Fibroblast of gingiva (primary cell): ENCODE results near the gene PDILT.
"Not testable (repeated sequence)": the region's sequence is repeated elsewhere in the genome, so short reads cannot be mapped to it uniquely, and the experiment has no call there.

Experiments used
- DNase-seq: peaks from one replicate; pipeline ENCODE4 v3.0.0-alpha.2; 2011; ENCODE audit warnings: low read depth

Gene PDILT, protein sequence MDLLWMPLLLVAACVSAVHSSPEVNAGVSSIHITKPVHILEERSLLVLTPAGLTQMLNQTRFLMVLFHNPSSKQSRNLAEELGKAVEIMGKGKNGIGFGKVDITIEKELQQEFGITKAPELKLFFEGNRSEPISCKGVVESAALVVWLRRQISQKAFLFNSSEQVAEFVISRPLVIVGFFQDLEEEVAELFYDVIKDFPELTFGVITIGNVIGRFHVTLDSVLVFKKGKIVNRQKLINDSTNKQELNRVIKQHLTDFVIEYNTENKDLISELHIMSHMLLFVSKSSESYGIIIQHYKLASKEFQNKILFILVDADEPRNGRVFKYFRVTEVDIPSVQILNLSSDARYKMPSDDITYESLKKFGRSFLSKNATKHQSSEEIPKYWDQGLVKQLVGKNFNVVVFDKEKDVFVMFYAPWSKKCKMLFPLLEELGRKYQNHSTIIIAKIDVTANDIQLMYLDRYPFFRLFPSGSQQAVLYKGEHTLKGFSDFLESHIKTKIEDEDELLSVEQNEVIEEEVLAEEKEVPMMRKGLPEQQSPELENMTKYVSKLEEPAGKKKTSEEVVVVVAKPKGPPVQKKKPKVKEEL

DNA sequence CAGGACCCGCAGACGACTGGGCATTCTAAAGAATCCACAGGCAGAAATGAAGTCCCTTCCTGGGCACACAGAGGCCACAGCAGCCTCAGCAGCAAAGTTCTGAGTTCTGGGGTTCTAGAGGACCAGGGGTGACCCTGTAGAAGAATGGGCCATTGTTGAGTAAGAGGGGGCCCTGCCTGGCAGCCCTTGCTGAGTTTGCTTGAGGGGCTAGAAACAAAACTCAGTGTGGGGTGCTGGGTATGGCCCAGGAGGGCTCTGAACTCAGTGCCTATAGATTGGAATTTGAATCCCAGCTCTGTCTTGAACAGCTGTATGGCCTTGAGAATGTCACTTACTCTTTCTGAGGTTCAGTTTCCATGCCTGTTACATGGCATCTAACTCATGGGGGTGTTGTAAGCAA lies at the start of gene PDILT:
TSS of gene PDILT (minus strand) at position 101 of the 400 bp plus-strand sequence. CDS start 5,437 bp downstream, outside the sequence.
- DNase-seq: no peak

DNA sequence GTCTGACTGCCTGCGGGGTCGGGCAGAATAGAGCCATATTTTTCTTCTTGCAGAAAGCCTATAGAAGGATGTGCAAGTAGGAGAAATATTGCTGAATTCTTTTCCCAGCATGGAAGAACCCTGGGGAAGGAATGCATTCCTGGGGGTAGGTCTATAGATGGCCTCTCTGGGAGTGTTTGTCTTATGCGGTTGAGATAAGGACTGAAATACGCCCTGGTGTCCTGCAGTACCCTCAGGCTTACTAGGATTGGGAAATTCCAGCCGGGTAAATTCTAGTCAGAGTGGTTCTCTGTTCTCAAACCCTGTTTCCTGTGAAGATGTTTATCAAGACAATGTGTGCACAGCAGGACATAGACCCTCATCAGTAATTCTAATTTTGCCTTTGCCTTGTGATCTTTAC lies 49.1 kb upstream of the PDILT start:
- DNase-seq: not testable (repeated sequence)

DNA sequence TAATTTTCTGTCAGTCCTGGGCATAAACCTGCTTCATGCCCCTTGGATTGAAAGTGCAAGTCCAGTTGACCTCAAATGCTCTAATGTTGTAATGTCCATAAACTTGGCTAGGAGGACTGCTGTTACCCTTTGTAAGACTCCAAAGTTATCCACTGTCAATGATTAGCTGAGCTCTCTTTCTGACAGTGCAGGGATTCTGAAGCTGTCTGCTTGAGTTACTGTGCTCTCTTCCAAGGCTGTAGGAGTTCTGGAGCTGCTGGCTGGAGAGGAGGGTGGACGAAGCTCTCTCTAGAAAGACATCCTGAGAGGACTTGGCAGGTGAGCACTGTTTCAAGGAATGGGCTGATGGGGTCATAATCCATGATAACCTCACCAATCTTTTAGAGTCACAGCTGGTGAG lies 46.8 kb upstream of the PDILT start, which contains the start of gene ACSM2A:
TSS of gene ACSM2A (plus strand) at position 158 of the 400 bp plus-strand sequence. CDS start 8,594 bp downstream, outside the sequence.
- not testable (repeated sequence) for DNase-seq

DNA sequence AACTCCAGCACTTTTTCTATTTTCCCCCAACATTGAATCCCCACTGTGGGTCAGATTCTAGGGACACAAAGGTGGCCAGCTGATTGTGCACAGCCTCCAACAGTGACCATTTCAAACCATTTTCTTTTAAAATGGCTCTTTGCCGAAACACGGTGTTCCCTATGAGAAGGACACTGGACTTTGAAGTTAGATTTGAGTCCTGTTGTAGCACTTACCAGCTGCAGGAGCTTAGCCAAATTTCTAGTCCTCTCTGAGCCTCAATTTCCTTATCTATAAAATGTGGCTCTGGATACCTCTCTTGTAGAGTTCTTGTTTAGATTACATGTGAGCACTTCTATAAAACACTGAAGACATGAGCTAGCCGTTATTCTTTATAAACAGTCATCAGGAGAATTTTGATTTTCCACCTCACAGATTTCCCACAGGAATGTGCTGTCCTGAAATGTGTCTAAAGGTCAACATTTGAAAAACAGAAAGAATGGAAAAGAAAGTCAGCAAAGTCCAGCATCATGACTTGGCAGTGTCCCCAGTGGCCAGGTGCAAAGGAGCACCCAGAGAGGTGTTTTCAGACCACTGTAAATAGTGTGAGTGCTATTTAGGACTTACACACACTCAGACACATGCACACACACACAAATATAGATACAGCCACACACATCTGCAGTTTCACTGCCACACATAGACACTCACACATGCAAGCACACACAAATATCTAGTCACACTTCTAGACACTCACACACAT lies 42.3 kb upstream of the PDILT start:
- DNase-seq: not testable (repeated sequence)

DNA sequence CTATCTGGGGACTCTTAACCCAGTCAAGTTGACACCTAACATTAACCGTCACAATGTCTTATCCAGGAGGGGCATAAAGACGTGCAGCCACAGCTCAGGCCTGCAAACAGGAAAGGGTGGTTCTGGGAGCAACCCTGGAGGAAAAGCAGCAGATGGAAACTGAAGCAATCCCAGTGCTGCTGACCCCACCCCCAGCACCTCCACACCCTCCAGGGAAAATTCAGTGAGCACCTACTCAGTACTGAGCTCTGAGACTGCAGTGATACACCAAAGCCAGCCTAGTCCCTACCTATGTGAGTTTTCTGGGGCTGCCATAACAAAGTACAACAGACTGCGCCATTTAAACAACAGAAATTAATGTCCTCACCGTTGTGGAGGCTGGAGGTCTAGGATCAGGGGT lies 37.3 kb upstream of the PDILT start:
- not testable (repeated sequence) for DNase-seq

DNA sequence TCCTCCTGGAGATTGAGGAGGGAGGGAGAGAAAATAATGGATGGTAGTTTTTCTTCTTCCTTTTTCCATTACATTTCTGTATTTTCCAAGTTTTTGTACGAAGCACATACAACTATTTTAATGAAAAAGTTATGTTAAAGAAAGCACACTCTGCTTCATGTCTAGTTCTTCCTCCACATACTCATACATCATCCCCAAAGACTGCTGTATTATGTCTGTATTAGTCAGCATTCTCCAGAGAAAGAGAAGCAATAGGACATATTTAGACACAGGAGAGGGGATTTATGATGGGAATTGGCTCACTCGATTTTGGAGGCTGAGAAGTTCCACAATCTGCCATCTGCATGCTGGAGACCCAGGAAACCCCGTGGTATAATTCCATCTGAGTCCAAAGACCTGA lies 36.7 kb upstream of the PDILT start:
- no peak for DNase-seq

DNA sequence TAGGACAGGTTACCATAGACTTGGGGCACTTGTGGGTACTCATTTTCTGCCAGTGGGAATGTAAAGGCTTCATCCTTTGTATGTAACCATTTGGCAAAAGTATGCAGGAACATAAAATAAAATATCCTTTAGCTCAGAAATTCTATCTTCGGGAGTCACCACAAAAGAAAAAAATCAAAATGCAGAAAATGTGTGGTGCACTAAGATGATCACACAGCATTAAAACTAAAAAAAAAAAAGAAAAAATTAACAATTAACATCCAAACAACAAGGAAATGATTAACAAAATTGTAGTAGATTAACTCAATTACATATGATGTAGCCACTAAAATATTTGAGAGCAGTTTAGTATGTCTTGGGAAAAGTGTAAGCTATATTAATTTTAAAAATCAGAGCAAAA lies 36.2 kb upstream of the PDILT start:
- not testable (repeated sequence) for DNase-seq

DNA sequence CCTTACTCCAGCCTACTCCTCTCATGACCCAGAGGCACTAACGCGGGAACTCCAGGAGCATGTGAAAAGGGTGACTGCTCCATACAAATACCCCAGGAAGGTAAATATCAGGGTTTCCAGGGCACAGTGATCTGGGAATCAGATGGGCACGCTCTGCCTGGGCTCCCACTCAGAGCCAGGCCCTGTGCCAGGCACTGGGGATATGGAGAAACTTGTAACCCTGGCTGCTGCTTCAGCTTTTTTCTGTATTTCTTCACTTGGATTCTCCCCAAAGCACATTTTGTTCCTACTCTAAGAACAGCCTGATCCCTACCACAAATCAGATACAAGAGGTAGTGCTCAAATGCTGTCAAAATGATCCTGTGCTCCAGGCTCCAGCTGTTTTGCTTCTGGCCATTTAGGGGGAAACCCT lies 35.3 kb upstream of the PDILT start:
- not testable (repeated sequence) for DNase-seq

DNA sequence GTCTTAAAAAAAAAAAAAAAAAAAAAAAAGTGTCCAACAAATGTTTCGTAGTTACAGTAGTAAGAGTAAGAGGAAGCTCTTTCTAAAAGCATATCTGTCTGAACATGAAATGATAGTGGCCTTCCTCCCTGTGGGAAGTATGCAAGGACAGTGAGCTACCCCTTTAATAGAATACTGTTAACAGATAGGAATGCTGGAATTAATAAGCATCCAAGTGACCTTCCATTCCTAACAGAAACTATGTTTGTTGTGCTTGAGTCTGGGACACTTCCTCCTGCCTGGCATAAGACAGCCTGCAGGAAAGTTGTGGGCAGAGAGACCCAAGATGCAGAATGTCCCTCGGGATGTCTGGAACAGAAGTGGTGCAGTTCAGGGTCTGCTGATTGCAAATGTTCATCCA lies 34.4 kb upstream of the PDILT start:
- DNase-seq: not testable (repeated sequence)

DNA sequence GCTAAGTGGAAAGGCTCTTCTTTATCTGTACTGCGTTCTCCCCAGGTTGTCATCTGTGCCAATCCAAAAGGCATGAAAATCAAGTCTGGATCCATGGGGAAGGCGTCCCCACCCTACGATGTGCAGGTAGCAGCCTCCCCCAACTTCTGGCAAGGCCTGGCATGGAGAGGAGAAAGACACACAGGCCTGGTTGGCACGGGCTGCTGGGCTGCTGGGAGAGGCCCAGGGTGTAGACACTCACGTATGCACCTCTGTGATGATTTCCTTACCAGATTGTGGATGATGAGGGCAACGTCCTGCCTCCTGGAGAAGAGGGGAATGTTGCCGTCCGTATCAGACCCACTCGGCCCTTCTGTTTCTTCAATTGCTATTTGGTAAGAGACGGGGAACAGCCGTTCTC lies 26.4 kb upstream of the PDILT start:
- no peak for DNase-seq

DNA sequence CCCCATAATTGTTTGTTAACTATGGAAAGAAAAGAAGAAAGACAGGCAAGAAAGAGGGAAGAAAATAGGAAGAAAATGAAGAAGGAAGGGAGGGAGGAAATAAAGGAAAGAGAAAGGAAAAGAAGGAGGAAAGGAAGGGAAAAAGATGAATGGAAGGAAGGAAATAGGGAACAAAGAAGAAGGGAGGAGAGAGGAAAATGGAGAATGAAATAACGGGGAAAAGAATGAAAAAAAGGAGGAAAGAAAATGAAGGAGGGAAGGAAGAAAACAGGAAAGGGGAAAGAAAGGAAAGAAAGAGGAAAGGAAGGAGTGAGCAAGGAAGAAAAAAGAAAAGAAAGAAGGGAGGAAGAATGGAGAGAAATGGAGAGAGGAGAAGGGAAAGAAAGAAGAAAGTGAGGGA lies 25.9 kb upstream of the PDILT start:
- not testable (repeated sequence) for DNase-seq

DNA sequence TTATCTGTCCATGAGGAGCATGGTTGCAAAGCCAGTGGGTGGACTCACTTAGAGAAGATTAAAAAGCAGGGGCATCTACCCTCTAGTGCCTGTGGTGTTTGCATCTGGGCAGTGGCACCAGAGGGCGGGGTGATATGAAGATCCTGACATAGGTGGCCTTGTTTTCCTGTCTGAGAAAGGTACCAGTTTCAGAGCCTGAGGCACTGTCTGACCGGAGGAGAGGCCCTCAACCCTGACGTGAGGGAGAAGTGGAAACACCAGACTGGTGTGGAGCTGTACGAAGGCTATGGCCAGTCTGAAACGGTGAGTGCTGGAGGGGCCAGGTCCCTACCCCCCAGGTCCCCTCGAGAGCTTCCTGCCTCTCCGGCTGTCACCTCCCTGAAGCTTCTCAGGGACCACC lies 25.0 kb upstream of the PDILT start:
- DNase-seq: not testable (repeated sequence)

DNA sequence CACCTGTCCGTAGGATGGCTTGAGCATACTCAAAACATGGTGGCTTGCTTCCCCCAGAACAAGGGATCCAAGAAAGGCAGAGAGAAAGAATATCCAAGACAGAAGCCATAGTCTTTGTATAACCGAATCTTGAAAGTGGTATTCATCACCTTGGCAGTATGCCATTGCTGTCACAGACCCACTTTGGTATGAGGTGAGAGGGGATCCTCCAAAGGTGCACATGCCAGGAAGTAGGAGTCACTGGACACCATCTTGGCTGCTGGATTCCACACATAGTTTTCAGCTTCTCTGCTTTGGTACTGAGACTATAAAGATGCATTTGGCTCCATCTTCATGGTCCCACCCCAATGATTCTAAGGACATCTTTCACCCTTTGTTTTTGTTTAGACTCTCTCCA lies 22.9 kb upstream of the PDILT start:
- not testable (repeated sequence) for DNase-seq

DNA sequence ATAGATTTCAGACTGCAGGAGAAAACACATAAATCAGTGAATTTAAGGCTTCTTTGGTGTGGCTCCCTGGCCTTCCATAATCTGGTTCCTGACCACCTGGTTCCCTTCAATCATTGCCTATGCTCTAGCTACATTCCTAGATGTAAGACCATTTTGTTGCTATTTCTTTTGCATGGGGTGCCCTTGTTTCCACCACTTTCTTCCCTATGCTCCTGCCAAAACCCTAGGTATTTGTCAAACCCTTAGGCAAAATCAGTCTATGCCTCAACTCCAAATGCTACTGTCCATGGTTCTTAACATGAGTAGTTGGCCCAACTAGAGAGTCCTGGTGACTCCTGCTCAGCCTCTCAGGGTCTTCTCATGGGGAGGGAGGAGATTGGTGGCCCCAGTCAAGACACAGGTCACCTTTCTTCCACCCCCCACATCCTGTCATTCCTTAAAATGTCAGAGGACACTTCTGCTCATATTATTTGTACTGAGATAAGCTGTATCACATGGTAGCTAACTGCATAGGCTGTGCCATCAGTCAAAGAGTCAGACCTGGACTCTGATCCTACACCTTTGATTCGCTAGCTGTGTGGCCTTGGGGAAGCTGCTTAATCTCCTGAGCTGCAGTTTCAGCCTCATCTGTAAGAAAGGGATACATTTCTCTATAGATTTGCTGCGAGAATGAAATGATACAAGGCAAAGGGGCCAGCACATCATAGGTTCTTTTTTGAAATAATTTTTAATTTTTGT lies 19.8 kb upstream of the PDILT start:
- no peak for DNase-seq

DNA sequence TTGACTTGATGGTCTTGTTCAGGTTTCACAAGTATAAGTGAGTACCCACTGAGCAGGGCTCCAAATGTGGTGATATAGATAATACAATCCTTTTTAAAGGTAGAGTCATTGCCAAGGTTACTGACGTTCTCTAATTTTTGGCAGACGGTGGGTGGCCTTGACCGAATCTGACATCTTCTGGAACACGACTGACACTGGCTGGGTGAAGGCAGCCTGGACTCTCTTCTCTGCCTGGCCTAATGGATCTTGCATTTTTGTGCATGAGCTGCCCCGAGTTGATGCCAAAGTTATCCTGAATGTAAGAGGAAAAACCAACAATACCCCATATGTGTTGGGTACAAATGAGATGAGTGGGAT lies 19.2 kb upstream of the PDILT start:
- not testable (repeated sequence) for DNase-seq

DNA sequence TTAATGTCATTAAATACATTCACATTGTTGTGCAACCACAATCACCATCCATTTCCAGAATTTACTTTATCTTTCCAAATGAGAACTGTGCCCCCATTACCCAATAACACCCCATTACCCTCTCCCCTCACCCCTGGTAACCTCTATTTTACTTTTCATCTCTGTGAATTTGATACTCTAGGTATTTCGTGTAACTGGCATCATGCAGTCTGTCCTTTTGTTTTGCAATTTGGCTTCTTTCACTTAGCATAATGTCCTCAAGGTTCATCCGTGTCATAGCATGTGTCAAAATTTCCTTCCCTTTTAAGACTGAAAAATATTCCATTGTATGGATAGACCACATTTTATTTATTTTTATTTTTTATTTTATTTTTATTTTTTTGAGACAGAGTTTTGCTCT lies 17.2 kb upstream of the PDILT start:
- DNase-seq: not testable (repeated sequence)

DNA sequence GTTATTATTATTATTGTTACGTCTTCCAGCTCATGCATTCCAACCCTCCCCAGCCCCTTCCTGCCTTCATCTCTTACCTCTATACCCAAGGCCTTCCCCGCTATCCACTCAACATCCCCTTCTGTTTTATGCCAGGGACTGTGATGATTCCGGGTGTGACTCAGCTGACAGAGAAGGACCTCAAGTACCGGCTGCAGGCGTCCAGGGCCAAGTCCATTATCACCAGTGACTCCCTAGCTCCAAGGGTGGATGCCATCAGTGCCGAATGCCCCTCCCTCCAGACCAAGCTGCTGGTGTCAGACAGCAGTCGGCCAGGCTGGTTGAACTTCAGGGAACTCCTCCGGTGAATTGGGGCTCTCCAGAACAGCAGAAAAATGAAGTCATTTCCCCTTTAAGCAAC lies 14.6 kb upstream of the PDILT start:
- DNase-seq: not testable (repeated sequence)

DNA sequence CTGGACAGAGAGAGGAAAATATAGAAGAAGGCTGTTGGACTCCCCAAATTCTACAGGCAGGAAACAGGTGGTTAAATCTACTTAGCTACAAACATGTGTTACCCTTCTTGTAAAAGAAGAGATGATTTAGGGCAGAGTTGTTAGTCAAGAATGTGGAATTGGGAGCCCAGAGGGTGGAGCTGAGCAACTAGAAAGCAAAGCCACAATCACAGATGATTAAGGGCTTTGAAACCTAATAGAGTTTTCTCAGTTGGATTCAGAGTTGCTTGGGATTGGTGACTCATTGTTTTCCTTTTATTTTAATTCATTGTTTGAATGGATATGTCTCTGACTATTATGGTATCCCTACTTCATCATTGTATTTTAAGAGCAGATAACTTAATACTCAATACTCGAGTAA lies 11.0 kb upstream of the PDILT start:
- no peak for DNase-seq

DNA sequence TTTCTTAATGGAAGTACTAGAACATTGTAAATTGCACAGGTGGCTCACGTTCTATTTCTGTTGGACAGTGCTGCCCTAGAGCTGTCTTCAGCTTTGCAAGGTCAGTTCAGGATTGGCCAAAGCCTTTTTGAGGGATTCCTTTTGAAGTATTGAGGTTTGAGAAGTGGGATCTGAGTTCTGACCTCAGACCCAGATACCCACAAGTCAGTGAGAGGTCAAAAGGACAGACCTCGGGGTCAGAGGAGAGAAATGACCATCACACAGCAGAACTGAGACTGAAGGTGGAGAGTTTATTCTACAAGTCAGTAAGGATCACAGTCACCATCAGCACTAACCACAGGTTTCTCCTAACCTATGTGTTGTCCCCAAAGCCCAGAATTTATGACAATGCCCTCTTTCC lies 6.5 kb upstream of the PDILT start:
- DNase-seq: no peak

DNA sequence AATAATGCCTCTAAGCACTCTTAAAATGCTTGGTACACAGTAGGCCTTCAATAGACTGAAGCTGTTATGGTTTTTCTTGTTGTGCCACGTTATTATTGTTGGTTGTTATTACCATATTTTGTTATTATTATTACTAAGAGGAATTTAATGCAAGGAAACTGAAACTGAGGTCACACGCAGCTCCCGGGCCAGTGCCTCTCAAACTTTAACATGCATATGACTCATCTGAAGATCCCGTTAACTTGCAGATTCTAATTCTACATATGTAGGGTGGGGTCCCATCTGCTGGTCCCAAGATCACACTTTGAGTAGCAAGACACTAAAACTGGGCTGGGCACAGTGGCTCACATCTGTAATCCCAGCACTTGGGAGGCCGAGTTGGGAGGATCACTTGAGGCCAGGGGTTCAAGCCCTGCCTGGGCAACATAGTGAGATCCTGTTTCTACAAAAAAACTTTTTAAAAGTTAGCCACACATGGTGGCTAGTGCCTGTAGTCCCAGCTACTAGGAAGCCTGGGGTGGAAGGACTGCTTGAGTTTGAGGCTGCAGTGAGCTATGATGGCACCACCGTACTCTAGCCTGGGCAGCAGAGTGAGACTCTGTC lies 5.7 kb upstream of the PDILT start:
- no peak for DNase-seq

DNA sequence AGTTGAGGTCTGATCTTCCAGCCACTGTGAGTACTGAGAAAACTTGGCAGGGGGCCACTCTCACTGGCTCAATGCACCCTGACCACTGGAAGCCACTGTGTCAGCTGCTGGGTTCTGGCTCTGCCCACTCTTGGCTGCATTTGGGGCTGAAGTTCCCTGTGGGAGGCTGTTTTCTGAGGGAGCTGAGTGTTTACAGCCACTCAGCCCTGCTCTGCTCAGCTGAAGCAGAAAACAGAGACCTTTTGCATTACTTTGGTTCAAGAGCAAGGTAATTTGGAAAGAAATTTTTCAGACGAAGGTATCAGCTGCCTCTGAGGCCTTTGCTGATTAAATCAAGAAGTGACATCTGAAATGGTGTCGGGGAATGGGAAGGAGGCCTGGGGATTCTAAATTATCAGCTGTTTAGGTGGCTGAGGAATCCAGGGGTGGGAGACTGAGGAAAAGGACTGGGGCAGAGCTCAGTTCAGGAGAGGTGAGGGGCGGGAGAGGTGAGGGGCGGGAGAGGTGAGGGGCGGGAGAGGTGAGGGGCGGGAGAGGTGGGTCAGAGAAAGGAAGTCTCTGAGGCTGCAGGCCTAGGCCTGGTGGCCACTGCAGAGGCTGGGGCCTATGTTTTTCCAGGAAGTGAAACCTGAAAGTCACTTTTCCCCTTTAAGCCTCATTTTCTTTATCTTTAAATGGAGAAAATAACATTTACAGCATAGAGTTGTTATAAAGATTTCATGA lies 5.0 kb upstream of the PDILT start, which contains the start of gene ACSM5:
TSS of gene ACSM5 (plus strand) at position 137 of the 723 bp plus-strand sequence. CDS start 1,951 bp downstream, outside the sequence.
- peak; percentile 4 for DNase-seq
